ENCODE measurements around the gene NRF1. TPM values are rescaled to one million over a fixed set of nuclear protein-coding genes. Genes with fewer than 3 reads are reported as not detected.

NRF1 gene
- total RNA-seq, 4 donors from 2014 or later = 16.9 to 37.1 (median 27.0) TPM

DNA sequence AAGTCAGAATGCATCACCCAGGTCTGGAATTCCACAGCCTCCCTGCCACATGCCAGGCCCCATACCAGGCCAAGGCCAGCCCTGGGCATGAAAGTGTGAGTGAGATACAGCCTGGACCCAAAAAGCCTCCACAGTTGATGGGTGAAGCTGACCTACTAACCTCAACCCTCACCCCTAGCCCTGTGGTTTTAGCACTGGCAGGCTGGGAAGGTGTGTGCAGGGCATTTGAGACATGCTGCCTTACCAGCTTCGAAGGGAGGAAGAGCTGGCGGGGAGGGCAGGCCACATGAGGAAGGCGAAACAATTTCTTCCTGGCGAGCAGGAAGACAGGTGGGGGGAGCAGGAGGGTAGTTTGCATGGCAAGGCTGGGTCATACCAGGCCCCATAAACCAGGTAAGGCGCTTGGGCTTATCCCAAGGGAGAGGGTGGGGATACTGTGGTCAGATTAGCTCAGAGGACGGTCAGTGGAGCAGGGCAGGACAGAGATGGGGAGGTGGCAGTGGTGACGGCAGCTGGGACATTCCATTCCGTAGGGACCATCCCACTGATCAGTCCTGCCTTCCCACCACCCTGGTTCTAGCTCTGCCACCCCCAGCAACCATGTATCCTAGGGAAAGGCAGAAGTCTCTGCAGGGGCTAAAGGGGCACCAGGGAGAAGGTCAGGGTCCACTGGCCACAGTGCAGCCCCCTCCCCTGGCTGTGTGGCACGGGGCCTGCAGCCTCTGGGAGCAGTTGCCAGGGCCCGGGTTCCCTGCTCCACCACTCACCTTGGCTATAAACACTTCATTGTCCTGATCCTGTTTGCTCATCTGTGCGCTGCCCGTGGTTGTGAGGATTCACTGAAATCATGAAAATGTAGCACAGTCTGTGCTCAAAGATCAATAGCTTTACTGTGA, 155.8 kb downstream of the NRF1 start:
- intact Hi-C loops (cut with DNase I) = no loop called here
- DNase-seq = no peak
- TF ChIP-seq POLR2A (IDR thresholded peaks at IDR 0.05) = no peak
- TF ChIP-seq, protein P1, sequence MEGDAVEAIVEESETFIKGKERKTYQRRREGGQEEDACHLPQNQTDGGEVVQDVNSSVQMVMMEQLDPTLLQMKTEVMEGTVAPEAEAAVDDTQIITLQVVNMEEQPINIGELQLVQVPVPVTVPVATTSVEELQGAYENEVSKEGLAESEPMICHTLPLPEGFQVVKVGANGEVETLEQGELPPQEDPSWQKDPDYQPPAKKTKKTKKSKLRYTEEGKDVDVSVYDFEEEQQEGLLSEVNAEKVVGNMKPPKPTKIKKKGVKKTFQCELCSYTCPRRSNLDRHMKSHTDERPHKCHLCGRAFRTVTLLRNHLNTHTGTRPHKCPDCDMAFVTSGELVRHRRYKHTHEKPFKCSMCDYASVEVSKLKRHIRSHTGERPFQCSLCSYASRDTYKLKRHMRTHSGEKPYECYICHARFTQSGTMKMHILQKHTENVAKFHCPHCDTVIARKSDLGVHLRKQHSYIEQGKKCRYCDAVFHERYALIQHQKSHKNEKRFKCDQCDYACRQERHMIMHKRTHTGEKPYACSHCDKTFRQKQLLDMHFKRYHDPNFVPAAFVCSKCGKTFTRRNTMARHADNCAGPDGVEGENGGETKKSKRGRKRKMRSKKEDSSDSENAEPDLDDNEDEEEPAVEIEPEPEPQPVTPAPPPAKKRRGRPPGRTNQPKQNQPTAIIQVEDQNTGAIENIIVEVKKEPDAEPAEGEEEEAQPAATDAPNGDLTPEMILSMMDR (IDR thresholded peaks at IDR 0.05) = no peak
- Histone ChIP-seq H3K27ac (no peak overlapping the region), H3K27me3 (no peaks in the 10 kb centered on the region), H3K36me3 (no peaks in the 10 kb centered on the region), H3K4me3 (replicated peaks in 1 of 3) (no peak overlapping the region), H3K9me3 (no peaks in the 10 kb centered on the region), H3K4me1 (no peaks in the 10 kb centered on the region)
- 91 to 93% methylated on average over 12 of the region's 12 CpGs for WGBS, 2 donors

DNA sequence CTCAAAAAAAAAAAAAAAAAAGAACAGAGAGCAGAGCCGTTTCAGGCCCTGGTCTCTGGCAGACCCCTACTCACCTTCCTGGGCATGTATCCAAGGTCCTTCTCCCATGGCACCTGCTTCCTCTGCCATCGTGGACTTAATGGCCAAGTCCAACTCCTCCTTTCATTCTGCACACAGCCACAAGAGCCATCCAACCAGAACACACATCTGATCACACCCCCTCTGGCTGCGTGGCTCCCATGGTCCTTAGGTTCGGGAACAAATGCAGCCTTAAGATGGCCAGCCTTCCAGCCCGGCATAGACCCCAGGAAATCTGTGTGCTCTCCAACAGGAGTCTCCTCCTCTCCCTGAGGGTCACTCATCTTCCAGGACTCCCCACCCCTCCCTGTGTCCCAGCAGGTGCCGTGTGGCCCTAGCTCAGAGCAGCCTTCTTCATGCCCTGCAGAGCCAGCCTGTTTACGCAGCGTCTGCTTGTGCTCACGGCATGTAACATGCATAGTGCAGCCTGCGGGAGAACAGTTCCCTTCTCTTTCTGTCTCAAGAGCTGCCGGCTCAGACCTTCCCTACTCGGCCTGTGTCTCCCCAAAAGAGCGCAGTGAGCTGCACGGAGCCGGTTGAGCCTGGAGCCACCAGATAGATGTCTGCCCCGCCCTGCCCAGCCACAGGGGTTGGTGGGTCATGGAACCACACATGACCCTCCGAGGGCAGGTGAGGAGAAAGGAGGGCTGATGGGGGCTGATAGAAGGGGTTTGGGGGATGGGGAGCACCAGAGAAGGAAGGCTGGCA, 157.3 kb downstream of the NRF1 start:
- no peaks in the 10 kb centered on the region for H3K27me3 ChIP-seq
- H3K36me3 ChIP-seq = no peaks in the 10 kb centered on the region
- no peak overlapping the region for H3K4me3 ChIP-seq (replicated peaks in 1 of 3)
- H3K27ac ChIP-seq = no peak overlapping the region
- H3K9me3 ChIP-seq = no peaks in the 10 kb centered on the region
- WGBS, 2 donors = 69 to 76% methylated on average over 17 of the region's 17 CpGs
- TF ChIP-seq, protein P1 (IDR thresholded peaks at IDR 0.05) = no peak
- TF ChIP-seq POLR2A (IDR thresholded peaks at IDR 0.05) = no peak
- intact Hi-C loops (cut with DNase I) = no loop called here
- DNase-seq = no peak
- H3K4me1 ChIP-seq = no peaks in the 10 kb centered on the region

DNA sequence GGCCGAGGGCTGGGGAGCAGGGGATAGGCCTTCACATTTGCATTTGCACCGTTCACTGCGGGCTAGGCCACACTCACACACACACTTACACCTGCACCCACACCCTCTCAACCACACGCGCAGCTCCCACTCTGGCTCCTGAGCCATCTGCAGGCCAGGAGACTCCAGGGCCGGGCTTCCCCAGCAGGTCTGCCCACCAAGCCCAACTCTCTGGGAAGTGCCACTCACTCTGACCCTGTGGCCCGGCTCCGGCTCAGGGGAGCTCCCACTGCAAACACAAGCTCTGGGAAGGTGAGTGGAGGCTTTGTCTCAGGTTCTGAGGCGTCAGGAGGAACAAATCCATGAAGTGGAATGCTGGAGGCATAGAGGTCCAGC, 157.9 kb downstream of the NRF1 start:
- WGBS, 2 donors = 93% methylated on average over 9 of the region's 9 CpGs
- H3K36me3 ChIP-seq = no peaks in the 10 kb centered on the region
- H3K4me1 ChIP-seq = no peaks in the 10 kb centered on the region
- intact Hi-C loops (cut with DNase I) = no loop called here
- TF ChIP-seq, protein P1 (IDR thresholded peaks at IDR 0.05) = no peak
- TF ChIP-seq POLR2A (IDR thresholded peaks at IDR 0.05) = no peak
- H3K9me3 ChIP-seq = no peaks in the 10 kb centered on the region
- no peaks in the 10 kb centered on the region for H3K27me3 ChIP-seq
- no peak overlapping the region for H3K4me3 ChIP-seq (replicated peaks in 1 of 3)
- DNase-seq = no peak
- no peak overlapping the region for H3K27ac ChIP-seq

DNA sequence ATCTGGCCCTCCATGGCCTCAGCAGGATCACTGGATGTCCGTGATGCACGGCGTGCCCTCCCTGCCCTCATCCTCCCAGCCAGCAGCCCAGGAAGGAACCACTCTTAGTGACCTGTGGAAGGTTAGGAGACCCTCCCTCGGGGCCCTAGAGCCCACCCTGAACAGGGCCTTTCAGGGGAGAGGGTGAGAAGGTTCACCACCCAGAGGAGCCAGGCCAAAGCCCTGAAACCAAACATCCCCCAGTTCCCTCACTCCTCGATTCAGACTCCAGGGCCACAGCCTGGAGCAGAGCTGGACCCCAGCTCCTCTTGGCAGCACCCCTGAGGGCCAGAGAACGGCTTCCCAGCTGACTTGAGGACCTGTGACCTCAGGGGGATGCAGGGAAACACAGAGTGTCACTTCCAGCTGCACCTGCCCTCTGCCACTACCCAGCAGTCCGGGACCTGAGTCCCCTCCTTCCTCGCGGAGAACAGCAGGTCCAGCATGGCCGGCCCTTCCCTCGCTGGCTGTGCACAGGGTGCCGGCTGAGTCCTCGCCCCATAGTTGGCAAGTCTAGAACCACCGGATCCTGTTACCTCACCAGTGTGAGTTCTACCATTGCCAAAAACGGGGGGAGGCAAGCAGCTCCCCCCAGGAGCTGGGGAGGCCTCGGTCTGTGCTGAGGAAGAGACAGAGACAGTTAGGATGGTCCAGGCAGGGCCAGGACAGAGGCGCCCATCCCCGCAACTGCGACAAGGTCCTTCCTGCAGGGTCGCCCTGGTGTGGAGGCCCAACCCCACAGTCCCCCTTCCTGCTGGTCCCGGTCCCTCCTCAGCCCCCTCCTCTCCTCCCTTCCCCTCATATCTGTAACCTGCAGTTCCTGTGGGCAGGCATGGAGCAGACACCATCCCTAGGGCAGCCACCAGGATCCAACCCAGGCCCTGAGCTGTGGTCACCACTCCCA, 158.6 kb downstream of the NRF1 start:
- Histone ChIP-seq H3K27me3 (no peaks in the 10 kb centered on the region), H3K9me3 (no peaks in the 10 kb centered on the region), H3K27ac (no peak overlapping the region), H3K4me1 (no peaks in the 10 kb centered on the region), H3K4me3 (replicated peaks in 1 of 3) (no peak overlapping the region), H3K36me3 (no peaks in the 10 kb centered on the region)
- 85 to 88% methylated on average over 15 to 21 of the region's 21 CpGs for WGBS, 2 donors
- TF ChIP-seq, protein P1 (IDR thresholded peaks at IDR 0.05) = no peak
- TF ChIP-seq POLR2A (IDR thresholded peaks at IDR 0.05) = no peak
- DNase-seq = no peak
- intact Hi-C loops (cut with DNase I) = no loop called here

All from thyroid gland (tissue), 4 donors.